K562 (cell line): ENCODE measurements around the gene ZSWIM1. TPM values are rescaled to one million over a fixed set of nuclear protein-coding genes. Genes with fewer than 3 reads are reported as not detected.

Source experiments
- DDX20 ChIP-seq: fragments of 450-650 bp; IDR thresholded peaks from 2 replicates; pipeline ENCODE4 v1.6.1; 2016; ENCODE audit warnings: missing genetic modification characterization, low read depth, mild to moderate bottlenecking, missing compliant biosample characterization, moderate library complexity
- EP400 ChIP-seq: fragments of 450-650 bp; IDR thresholded peaks from 2 replicates; pipeline ENCODE4 v1.6.1; 2017; ENCODE audit warnings: antibody characterized with exemption, mild to moderate bottlenecking, moderate library complexity
- ETS2 ChIP-seq: IDR thresholded peaks from 2 replicates; pipeline ENCODE4 v1.6.1; 2016; ENCODE audit warnings: borderline replicate concordance, missing genetic modification characterization, mild to moderate bottlenecking, moderate library complexity, missing compliant biosample characterization; ENCODE audit not compliant: poor library complexity, severe bottlenecking
- HLTF ChIP-seq: fragments of 450-650 bp; IDR thresholded peaks from 2 replicates; pipeline ENCODE4 v1.6.1; 2016
- HMGN3 ChIP-seq: IDR thresholded peaks from 2 replicates; pipeline ENCODE4 v1.6.1; 2011; ENCODE audit warnings: borderline replicate concordance, low read depth, mild to moderate bottlenecking, mixed read lengths, low read length; ENCODE audit not compliant: insufficient read length; ENCODE audit errors: extremely low read depth
- HNRNPH1 ChIP-seq: fragments of 200-400 bp; formaldehyde crosslinking; optimal IDR thresholded peaks from 2 replicates; pipeline ENCODE3; 2017; ENCODE audit warnings: low read depth, mild to moderate bottlenecking, low read length, moderate library complexity
- MBD2 ChIP-seq: sonication (generic); IDR thresholded peaks from 2 replicates; pipeline ENCODE4 v1.6.1; 2016; ENCODE audit warnings: low read depth, borderline replicate concordance
- NRF1 ChIP-seq, 2 experiments: fragments of 450-650 bp; IDR thresholded peaks in 1 of 2; conservative IDR thresholded peaks in 1 of 2; 2 replicates each; pipeline ENCODE4 v1.6.1; 2014; ENCODE audit warnings: mild to moderate bottlenecking in 2 of 2
- NUFIP1 ChIP-seq: fragments of 450-650 bp; IDR thresholded peaks from 2 replicates; pipeline ENCODE4 v1.6.1; 2018; ENCODE audit not compliant: partially characterized antibody
- PCBP2 ChIP-seq: fragments of 200-400 bp; formaldehyde crosslinking; IDR thresholded peaks from 2 replicates; pipeline ENCODE4 v1.6.1; 2018; ENCODE audit warnings: low read length, low read depth, mild to moderate bottlenecking, moderate library complexity; ENCODE audit not compliant: poor library complexity, severe bottlenecking
- SIN3B ChIP-seq: fragments of 450-650 bp; IDR thresholded peaks from 2 replicates; pipeline ENCODE4 v1.6.1; 2017; ENCODE audit warnings: low read depth, mild to moderate bottlenecking, moderate library complexity
- TCF7 ChIP-seq: sonication (generic); IDR thresholded peaks from 2 replicates; pipeline ENCODE4 v1.6.1; 2016; ENCODE audit warnings: antibody characterized with exemption, borderline replicate concordance
- polyA plus RNA-seq, 8 experiments: library from polyadenylated mRNA; depleted of rRNA in 4 of 8; stranded (reverse) in 5 of 8; unstranded in 3 of 8; fragments of >200 nt; fragmentation: Nextera tagmentation in 2 of 8; fragmentation: Illumina TruSeq in 1 of 8; extraction: Ambion mirVana in 2 of 8; extraction: Trizol in 1 of 8; gene quantifications; 2 replicates each; pipeline versions ENCODE4 v1.2.1 to v1.2.3, GENCODE V29; 2011 to 2014; ENCODE audit warnings: inconsistent platforms in 1 of 8, missing spikeins in 1 of 8
- total RNA-seq, 7 experiments: library from RNA; depleted of rRNA in 6 of 7; stranded (reverse); fragments of >200 nt in 6 of 7; fragmentation: Illumina TruSeq in 2 of 7; extraction: Trizol in 2 of 7; gene quantifications; 2 replicates each; pipeline versions ENCODE4 v1.2.1 to v1.2.3, GENCODE V29; 2011 to 2021; ENCODE audit warnings: low replicate concordance in 1 of 7
- TF ChIP-seq, protein P1 (sequence below): fragments of 450-650 bp; IDR thresholded peaks from 2 replicates; pipeline ENCODE4 v1.6.1; 2016; ENCODE audit warnings: mild to moderate bottlenecking, moderate library complexity

Gene ZSWIM1
- total and polyA plus RNA-seq, 9 of the 15 experiments (the other 6 are each of a cell fraction or from before 2014, with no cell fraction given): 2.5 to 15.6 (median 9.5) TPM

DNA sequence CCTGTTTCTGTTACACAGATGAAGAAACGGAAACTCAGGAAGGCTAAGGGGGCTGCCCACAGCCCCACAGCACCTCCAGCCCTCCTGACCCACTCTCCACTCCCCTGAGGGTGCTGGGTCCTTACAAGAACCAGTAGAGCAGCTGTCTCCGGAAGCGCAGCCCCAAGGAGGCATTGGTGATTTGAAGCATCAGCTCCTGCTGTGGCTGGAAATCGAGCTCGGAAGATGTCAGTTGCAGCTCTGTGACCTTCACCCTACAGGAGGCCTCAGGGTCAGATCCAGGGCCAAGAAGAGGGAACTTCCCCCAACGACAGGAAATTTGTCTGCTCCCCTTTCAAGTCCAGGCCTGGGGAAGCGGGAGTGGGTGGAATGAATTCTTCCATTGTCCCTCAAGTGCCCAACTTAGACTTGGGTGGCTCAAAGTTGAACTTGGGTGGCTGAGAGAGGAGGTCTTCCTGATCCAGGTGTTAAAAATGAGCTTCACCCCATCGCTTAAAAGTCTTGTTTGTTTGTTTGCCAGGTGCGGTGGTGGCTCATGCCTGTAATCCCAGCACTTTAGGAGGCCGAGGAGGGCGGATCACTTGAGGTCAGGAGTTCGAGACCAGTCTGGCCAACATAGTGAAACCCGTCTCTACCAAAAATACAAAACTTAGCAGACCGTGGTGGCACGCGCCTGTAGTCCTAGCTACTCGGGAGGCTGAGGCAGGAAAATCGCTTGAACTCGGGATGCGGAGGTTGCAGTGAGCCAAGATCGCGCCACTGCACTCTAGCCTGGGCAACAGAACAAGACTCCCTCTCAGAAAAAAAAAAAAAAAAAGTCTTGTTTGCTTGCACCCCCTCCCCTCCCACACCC lies 29.0 kb downstream of the ZSWIM1 start (continued):
- TF ChIP-seq NUFIP1: no peak
- TF ChIP-seq, protein P1, sequence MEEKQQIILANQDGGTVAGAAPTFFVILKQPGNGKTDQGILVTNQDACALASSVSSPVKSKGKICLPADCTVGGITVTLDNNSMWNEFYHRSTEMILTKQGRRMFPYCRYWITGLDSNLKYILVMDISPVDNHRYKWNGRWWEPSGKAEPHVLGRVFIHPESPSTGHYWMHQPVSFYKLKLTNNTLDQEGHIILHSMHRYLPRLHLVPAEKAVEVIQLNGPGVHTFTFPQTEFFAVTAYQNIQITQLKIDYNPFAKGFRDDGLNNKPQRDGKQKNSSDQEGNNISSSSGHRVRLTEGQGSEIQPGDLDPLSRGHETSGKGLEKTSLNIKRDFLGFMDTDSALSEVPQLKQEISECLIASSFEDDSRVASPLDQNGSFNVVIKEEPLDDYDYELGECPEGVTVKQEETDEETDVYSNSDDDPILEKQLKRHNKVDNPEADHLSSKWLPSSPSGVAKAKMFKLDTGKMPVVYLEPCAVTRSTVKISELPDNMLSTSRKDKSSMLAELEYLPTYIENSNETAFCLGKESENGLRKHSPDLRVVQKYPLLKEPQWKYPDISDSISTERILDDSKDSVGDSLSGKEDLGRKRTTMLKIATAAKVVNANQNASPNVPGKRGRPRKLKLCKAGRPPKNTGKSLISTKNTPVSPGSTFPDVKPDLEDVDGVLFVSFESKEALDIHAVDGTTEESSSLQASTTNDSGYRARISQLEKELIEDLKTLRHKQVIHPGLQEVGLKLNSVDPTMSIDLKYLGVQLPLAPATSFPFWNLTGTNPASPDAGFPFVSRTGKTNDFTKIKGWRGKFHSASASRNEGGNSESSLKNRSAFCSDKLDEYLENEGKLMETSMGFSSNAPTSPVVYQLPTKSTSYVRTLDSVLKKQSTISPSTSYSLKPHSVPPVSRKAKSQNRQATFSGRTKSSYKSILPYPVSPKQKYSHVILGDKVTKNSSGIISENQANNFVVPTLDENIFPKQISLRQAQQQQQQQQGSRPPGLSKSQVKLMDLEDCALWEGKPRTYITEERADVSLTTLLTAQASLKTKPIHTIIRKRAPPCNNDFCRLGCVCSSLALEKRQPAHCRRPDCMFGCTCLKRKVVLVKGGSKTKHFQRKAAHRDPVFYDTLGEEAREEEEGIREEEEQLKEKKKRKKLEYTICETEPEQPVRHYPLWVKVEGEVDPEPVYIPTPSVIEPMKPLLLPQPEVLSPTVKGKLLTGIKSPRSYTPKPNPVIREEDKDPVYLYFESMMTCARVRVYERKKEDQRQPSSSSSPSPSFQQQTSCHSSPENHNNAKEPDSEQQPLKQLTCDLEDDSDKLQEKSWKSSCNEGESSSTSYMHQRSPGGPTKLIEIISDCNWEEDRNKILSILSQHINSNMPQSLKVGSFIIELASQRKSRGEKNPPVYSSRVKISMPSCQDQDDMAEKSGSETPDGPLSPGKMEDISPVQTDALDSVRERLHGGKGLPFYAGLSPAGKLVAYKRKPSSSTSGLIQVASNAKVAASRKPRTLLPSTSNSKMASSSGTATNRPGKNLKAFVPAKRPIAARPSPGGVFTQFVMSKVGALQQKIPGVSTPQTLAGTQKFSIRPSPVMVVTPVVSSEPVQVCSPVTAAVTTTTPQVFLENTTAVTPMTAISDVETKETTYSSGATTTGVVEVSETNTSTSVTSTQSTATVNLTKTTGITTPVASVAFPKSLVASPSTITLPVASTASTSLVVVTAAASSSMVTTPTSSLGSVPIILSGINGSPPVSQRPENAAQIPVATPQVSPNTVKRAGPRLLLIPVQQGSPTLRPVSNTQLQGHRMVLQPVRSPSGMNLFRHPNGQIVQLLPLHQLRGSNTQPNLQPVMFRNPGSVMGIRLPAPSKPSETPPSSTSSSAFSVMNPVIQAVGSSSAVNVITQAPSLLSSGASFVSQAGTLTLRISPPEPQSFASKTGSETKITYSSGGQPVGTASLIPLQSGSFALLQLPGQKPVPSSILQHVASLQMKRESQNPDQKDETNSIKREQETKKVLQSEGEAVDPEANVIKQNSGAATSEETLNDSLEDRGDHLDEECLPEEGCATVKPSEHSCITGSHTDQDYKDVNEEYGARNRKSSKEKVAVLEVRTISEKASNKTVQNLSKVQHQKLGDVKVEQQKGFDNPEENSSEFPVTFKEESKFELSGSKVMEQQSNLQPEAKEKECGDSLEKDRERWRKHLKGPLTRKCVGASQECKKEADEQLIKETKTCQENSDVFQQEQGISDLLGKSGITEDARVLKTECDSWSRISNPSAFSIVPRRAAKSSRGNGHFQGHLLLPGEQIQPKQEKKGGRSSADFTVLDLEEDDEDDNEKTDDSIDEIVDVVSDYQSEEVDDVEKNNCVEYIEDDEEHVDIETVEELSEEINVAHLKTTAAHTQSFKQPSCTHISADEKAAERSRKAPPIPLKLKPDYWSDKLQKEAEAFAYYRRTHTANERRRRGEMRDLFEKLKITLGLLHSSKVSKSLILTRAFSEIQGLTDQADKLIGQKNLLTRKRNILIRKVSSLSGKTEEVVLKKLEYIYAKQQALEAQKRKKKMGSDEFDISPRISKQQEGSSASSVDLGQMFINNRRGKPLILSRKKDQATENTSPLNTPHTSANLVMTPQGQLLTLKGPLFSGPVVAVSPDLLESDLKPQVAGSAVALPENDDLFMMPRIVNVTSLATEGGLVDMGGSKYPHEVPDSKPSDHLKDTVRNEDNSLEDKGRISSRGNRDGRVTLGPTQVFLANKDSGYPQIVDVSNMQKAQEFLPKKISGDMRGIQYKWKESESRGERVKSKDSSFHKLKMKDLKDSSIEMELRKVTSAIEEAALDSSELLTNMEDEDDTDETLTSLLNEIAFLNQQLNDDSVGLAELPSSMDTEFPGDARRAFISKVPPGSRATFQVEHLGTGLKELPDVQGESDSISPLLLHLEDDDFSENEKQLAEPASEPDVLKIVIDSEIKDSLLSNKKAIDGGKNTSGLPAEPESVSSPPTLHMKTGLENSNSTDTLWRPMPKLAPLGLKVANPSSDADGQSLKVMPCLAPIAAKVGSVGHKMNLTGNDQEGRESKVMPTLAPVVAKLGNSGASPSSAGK: no peak
- 0 out of 2 replicates have a peak, but pooled peaks have one; percentile 21 for TF ChIP-seq HLTF
- TF ChIP-seq ETS2 (tag): no peak
- TF ChIP-seq HNRNPH1: no peak
- no peak for TF ChIP-seq DDX20 (tag)
- TF ChIP-seq EP400: no peak
- 0 out of 4 replicates have a peak, but pooled peaks of 1 of the 2 experiments have one; percentile 10 for TF ChIP-seq NRF1 (conservative IDR thresholded peaks at IDR 0.05 in 1 of 2, IDR thresholded peaks at IDR 0.05 in 1 of 2)
- TF ChIP-seq TCF7: no peak
- no peak for TF ChIP-seq SIN3B
- no peak for TF ChIP-seq PCBP2
- TF ChIP-seq HMGN3: no peak
- no peak for TF ChIP-seq MBD2
